ENCODE measurements around the gene C1orf53.
"Not testable (repeated sequence)": the region's sequence is repeated elsewhere in the genome, so short reads cannot be mapped to it uniquely, and the experiment has no call there.

The C1orf53 gene

GRCh38 chr1:197951089-197951488, 48.7 kb downstream of the C1orf53 start:
- TF ChIP-seq EZH2 (IDR thresholded peaks at IDR 0.05; ENCODE audit: borderline replicate concordance, low read length) (no peak), CTCF (IDR thresholded peaks at IDR 0.05; ENCODE audit: low read length) (no peak)
- H4K20me1 ChIP-seq (ENCODE audit: insufficient read depth, low read length), result no peaks in the 10 kb centered on the region
- no peak overlapping the region for H3K9ac ChIP-seq (ENCODE audit: low read length)
- H3K36me3 ChIP-seq (ENCODE audit: insufficient read depth, low read length), result no peaks in the 10 kb centered on the region
- no peaks in the 10 kb centered on the region for H3K9me2 ChIP-seq (ENCODE audit: low read depth, low read length)
- H3K4me3 ChIP-seq (ENCODE audit: low read depth, low read length, poor library complexity, severe bottlenecking), result no peak overlapping the region
- H3K27me3 ChIP-seq (ENCODE audit: insufficient read depth, low read length), result no peaks in the 10 kb centered on the region
- H3K27ac ChIP-seq (ENCODE audit: low read depth, low read length, poor library complexity, severe bottlenecking), result no peak overlapping the region
- no peaks in the 10 kb centered on the region for H3K79me2 ChIP-seq (ENCODE audit: insufficient read depth, low read length)
- H3K4me1 ChIP-seq (ENCODE audit: insufficient read depth, low read length, severe bottlenecking), result no peaks in the 10 kb centered on the region
- H2AFZ ChIP-seq (ENCODE audit: low read length), result no peak overlapping the region
- no peaks in the 10 kb centered on the region for H3F3A ChIP-seq (ENCODE audit: insufficient read depth, low read length)
- no peaks in the 10 kb centered on the region for H3K9me3 ChIP-seq (ENCODE audit: low read length)
- H3K4me2 ChIP-seq (ENCODE audit: low read length), result no peak overlapping the region

- Histone ChIP-seq H4K20me1 (ENCODE audit: insufficient read depth, low read length) (no peaks in the 10 kb centered on the region), H2AFZ (ENCODE audit: low read length) (no peak overlapping the region), H3K79me2 (ENCODE audit: insufficient read depth, low read length) (no peaks in the 10 kb centered on the region), H3K9ac (ENCODE audit: low read length) (no peak overlapping the region), H3K36me3 (ENCODE audit: insufficient read depth, low read length) (no peaks in the 10 kb centered on the region), H3K4me2 (ENCODE audit: low read length) (no peak overlapping the region), H3K4me3 (ENCODE audit: low read depth, low read length, poor library complexity, severe bottlenecking) (no peak overlapping the region), H3K27ac (ENCODE audit: low read depth, low read length, poor library complexity, severe bottlenecking) (no peak overlapping the region), H3K27me3 (ENCODE audit: insufficient read depth, low read length) (no peaks in the 10 kb centered on the region), H3K9me3 (ENCODE audit: low read length) (no peaks in the 10 kb centered on the region), H3K9me2 (ENCODE audit: low read depth, low read length) (no peaks in the 10 kb centered on the region), H3F3A (ENCODE audit: insufficient read depth, low read length) (no peaks in the 10 kb centered on the region), H3K4me1 (ENCODE audit: insufficient read depth, low read length, severe bottlenecking) (no peaks in the 10 kb centered on the region)
- no peak for TF ChIP-seq EZH2 (IDR thresholded peaks at IDR 0.05; ENCODE audit: borderline replicate concordance, low read length)
- TF ChIP-seq CTCF (IDR thresholded peaks at IDR 0.05; ENCODE audit: low read length), result no peak
Observed at GRCh38 chr1:197951617-197952175, 49.3 kb downstream of the C1orf53 start.

- H4K20me1 ChIP-seq (ENCODE audit: insufficient read depth, low read length); H3K79me2 ChIP-seq (ENCODE audit: insufficient read depth, low read length); H2AFZ ChIP-seq (ENCODE audit: low read length); H3K9ac ChIP-seq (ENCODE audit: low read length); H3K9me3 ChIP-seq (ENCODE audit: low read length); H3K4me1 ChIP-seq (ENCODE audit: insufficient read depth, low read length, severe bottlenecking); H3K4me2 ChIP-seq (ENCODE audit: low read length); H3K9me2 ChIP-seq (ENCODE audit: low read depth, low read length); H3K36me3 ChIP-seq (ENCODE audit: insufficient read depth, low read length); H3K27me3 ChIP-seq (ENCODE audit: insufficient read depth, low read length); H3K27ac ChIP-seq (ENCODE audit: low read depth, low read length, poor library complexity, severe bottlenecking); H3K4me3 ChIP-seq (ENCODE audit: low read depth, low read length, poor library complexity, severe bottlenecking); H3F3A ChIP-seq (ENCODE audit: insufficient read depth, low read length): not testable (repeated sequence)
Observed at GRCh38 chr1:197953472-197953871, 51.0 kb downstream of the C1orf53 start.

GRCh38 chr1:197954718-197955418, 52.4 kb downstream of the C1orf53 start:
- H4K20me1 ChIP-seq (ENCODE audit: insufficient read depth, low read length), result no peaks in the 10 kb centered on the region
- no peak overlapping the region for H2AFZ ChIP-seq (ENCODE audit: low read length)
- no peaks in the 10 kb centered on the region for H3K9me2 ChIP-seq (ENCODE audit: low read depth, low read length)
- no peaks in the 10 kb centered on the region for H3K4me1 ChIP-seq (ENCODE audit: insufficient read depth, low read length, severe bottlenecking)
- TF ChIP-seq EZH2 (IDR thresholded peaks at IDR 0.05; ENCODE audit: borderline replicate concordance, low read length), result no peak
- no peak for TF ChIP-seq CTCF (IDR thresholded peaks at IDR 0.05; ENCODE audit: low read length)
- H3K79me2 ChIP-seq (ENCODE audit: insufficient read depth, low read length), result no peaks in the 10 kb centered on the region
- no peaks in the 10 kb centered on the region for H3K36me3 ChIP-seq (ENCODE audit: insufficient read depth, low read length)
- no peaks in the 10 kb centered on the region for H3K9me3 ChIP-seq (ENCODE audit: low read length)
- H3K27ac ChIP-seq (ENCODE audit: low read depth, low read length, poor library complexity, severe bottlenecking), result no peak overlapping the region
- no peaks in the 10 kb centered on the region for H3F3A ChIP-seq (ENCODE audit: insufficient read depth, low read length)
- no peak overlapping the region for H3K9ac ChIP-seq (ENCODE audit: low read length)
- no peaks in the 10 kb centered on the region for H3K27me3 ChIP-seq (ENCODE audit: insufficient read depth, low read length)
- H3K4me3 ChIP-seq (ENCODE audit: low read depth, low read length, poor library complexity, severe bottlenecking), result no peak overlapping the region
- H3K4me2 ChIP-seq (ENCODE audit: low read length), result no peak overlapping the region
